Astrocyte (in vitro differentiated cells and primary cell): Measurements from ENCODE around the gene LTC4S. TPM values are rescaled to one million over a fixed set of nuclear protein-coding genes. Genes with fewer than 3 reads are reported as not detected.

Experiments
- DNase-seq: peaks from one replicate; pipeline ENCODE4 v3.0.0-alpha.2; 2010; ENCODE audit warnings: low read depth
- FAIRE-seq: peaks from 2 replicates; lab custom pipeline; 2011; peaks lifted over from hg19 to GRCh38; lab: Jason Lieb, UNC
- H2AFZ ChIP-seq: 2 replicates; pipeline ENCODE4 v1.6.0; 2012; ENCODE audit warnings: low read depth, low read length, inconsistent platforms
- H3K27ac ChIP-seq: 2 replicates; pipeline ENCODE4 v1.5.1; 2011; ENCODE audit warnings: low read depth, low read length, inconsistent platforms
- H3K27me3 ChIP-seq: 2 replicates; pipeline ENCODE4 v1.6.0; 2011; ENCODE audit warnings: low read length, inconsistent platforms; ENCODE audit not compliant: insufficient read depth
- H3K36me3 ChIP-seq: 2 replicates; pipeline ENCODE4 v1.5.1; 2011; ENCODE audit warnings: low read length, inconsistent platforms; ENCODE audit not compliant: insufficient read depth
- H3K4me1 ChIP-seq: 2 replicates; pipeline ENCODE4 v1.5.1; 2011; ENCODE audit warnings: low read length, inconsistent platforms; ENCODE audit not compliant: insufficient read depth
- H3K4me2 ChIP-seq: 2 replicates; pipeline ENCODE4 v1.6.0; 2012; ENCODE audit warnings: low read length, inconsistent platforms
- H3K4me3 ChIP-seq: 2 replicates; pipeline ENCODE4 v1.5.1; 2011; ENCODE audit warnings: low read depth, mild to moderate bottlenecking, low read length, inconsistent platforms; ENCODE audit not compliant: insufficient read depth
- H3K79me2 ChIP-seq: 2 replicates; pipeline ENCODE4 v1.6.0; 2012; ENCODE audit warnings: mild to moderate bottlenecking, low read length, inconsistent platforms; ENCODE audit not compliant: insufficient read depth
- H3K9ac ChIP-seq: 2 replicates; pipeline ENCODE4 v1.6.0; 2012; ENCODE audit warnings: mild to moderate bottlenecking, low read length, inconsistent platforms
- H3K9me3 ChIP-seq: 2 replicates; pipeline ENCODE4 v1.5.1; 2012; ENCODE audit warnings: low read depth, mild to moderate bottlenecking, low read length, inconsistent platforms; ENCODE audit not compliant: insufficient read depth
- H4K20me1 ChIP-seq: 2 replicates; pipeline ENCODE4 v1.6.0; 2012; ENCODE audit warnings: low read length, inconsistent platforms; ENCODE audit not compliant: insufficient read depth
- H3K27ac Mint-ChIP-seq: one replicate; pipeline ENCODE4 v1.8.0; 2021; ENCODE audit warnings: mild to moderate bottlenecking, mixed read lengths; ENCODE audit not compliant: unreplicated experiment
- H3K27me3 Mint-ChIP-seq: one replicate; pipeline ENCODE4 v1.8.0; 2021; ENCODE audit warnings: low read depth, mixed read lengths; ENCODE audit not compliant: unreplicated experiment
- H3K36me3 Mint-ChIP-seq: one replicate; pipeline ENCODE4 v1.8.0; 2021; ENCODE audit warnings: low read depth, mixed read lengths; ENCODE audit not compliant: unreplicated experiment
- H3K4me1 Mint-ChIP-seq: one replicate; pipeline ENCODE4 v1.8.0; 2021; ENCODE audit warnings: low read depth, mixed read lengths; ENCODE audit not compliant: unreplicated experiment
- H3K4me3 Mint-ChIP-seq: one replicate; pipeline ENCODE4 v1.8.0; 2021; ENCODE audit warnings: mild to moderate bottlenecking, moderate library complexity, mixed read lengths; ENCODE audit not compliant: unreplicated experiment
- H3K9me3 Mint-ChIP-seq: one replicate; pipeline ENCODE4 v1.8.0; 2021; ENCODE audit warnings: mild to moderate bottlenecking, mixed read lengths; ENCODE audit not compliant: unreplicated experiment
- CTCF ChIP-seq: IDR thresholded peaks from 2 replicates; pipeline ENCODE4 v1.5.1; 2011; ENCODE audit warnings: low read depth, mild to moderate bottlenecking, inconsistent platforms, low read length, moderate library complexity; ENCODE audit not compliant: insufficient read depth
- EZH2 ChIP-seq: IDR thresholded peaks from 2 replicates; pipeline ENCODE4 v1.6.1; 2012; ENCODE audit warnings: mild to moderate bottlenecking, low read length, inconsistent platforms; ENCODE audit not compliant: insufficient read depth
- total RNA-seq: library from RNA; stranded (reverse); gene quantifications from 2 replicates; pipeline ENCODE4 v1.2.1, GENCODE V29; 2021

LTC4S gene
- total RNA-seq, 1 donor from 2014 or later: 1.3 TPM

GRCh38 chr5:179767496-179768100 lies 26.2 kb upstream of the LTC4S start:
- no peak for TF ChIP-seq EZH2
- no peak for TF ChIP-seq CTCF
- FAIRE-seq (no peak), DNase-seq (no peak)
- peaks cover 53% of the 10 kb centered on the region for H3K4me1 Mint-ChIP-seq
- H3K79me2 ChIP-seq: peaks cover 54% of the 10 kb centered on the region
- H4K20me1 ChIP-seq: peaks cover 37% of the 10 kb centered on the region
- H3K9ac ChIP-seq: no peak overlapping the region
- H3K4me2 ChIP-seq: peak overlapping the region; percentile 80
- no peaks in the 10 kb centered on the region for H3K9me3 Mint-ChIP-seq
- no peak overlapping the region for H3K27ac Mint-ChIP-seq
- peaks cover 19% of the 10 kb centered on the region for H3K36me3 Mint-ChIP-seq
- peaks cover 49% of the 10 kb centered on the region for H3K4me1 ChIP-seq
- H3K27me3 ChIP-seq: no peaks in the 10 kb centered on the region
- no peak overlapping the region for H3K27ac ChIP-seq
- H3K4me3 ChIP-seq: no peak overlapping the region
- H3K36me3 ChIP-seq: peaks cover 21% of the 10 kb centered on the region
- H2AFZ ChIP-seq: no peak overlapping the region
- H3K9me3 ChIP-seq: no peaks in the 10 kb centered on the region
- H3K4me3 Mint-ChIP-seq: peak overlapping the region; percentile 76
- no peaks in the 10 kb centered on the region for H3K27me3 Mint-ChIP-seq

- peaks cover 19% of the 10 kb centered on the region for H3K36me3 Mint-ChIP-seq
- Histone ChIP-seq H3K9me3 (no peaks in the 10 kb centered on the region), H3K9ac (no peak overlapping the region), H3K27ac (no peak overlapping the region), H3K79me2 (peaks cover 53% of the 10 kb centered on the region), H3K36me3 (peaks cover 23% of the 10 kb centered on the region), H3K4me1 (peaks cover 40% of the 10 kb centered on the region), H3K27me3 (no peaks in the 10 kb centered on the region), H2AFZ (no peak overlapping the region), H4K20me1 (peaks cover 30% of the 10 kb centered on the region), H3K4me3 (no peak overlapping the region), H3K4me2 (no peak overlapping the region)
- FAIRE-seq: no peak
- peaks cover 47% of the 10 kb centered on the region for H3K4me1 Mint-ChIP-seq
- no peak for DNase-seq
- H3K9me3 Mint-ChIP-seq: no peaks in the 10 kb centered on the region
- H3K27ac Mint-ChIP-seq: peak overlapping the region; percentile 75
- no peak for TF ChIP-seq CTCF
- TF ChIP-seq EZH2: no peak
- no peak overlapping the region for H3K4me3 Mint-ChIP-seq
- no peaks in the 10 kb centered on the region for H3K27me3 Mint-ChIP-seq
Observed at GRCh38 chr5:179768326-179769085, 25.3 kb upstream of the LTC4S start.

GRCh38 chr5:179769271-179769670 lies 24.5 kb upstream of the LTC4S start:
- H3K79me2 ChIP-seq: peaks cover 45% of the 10 kb centered on the region
- H3K27me3 ChIP-seq: no peaks in the 10 kb centered on the region
- peaks cover 28% of the 10 kb centered on the region for H4K20me1 ChIP-seq
- H3K4me3 ChIP-seq: no peak overlapping the region
- H2AFZ ChIP-seq: no peak overlapping the region
- no peaks in the 10 kb centered on the region for H3K9me3 ChIP-seq
- Mint-ChIP-seq H3K4me3 (no peak overlapping the region), H3K4me1 (peaks cover 40% of the 10 kb centered on the region), H3K27me3 (no peaks in the 10 kb centered on the region), H3K27ac (peak overlapping the region; percentile 69), H3K36me3 (peaks cover 22% of the 10 kb centered on the region), H3K9me3 (no peaks in the 10 kb centered on the region)
- H3K9ac ChIP-seq: no peak overlapping the region
- H3K4me1 ChIP-seq: peaks cover 32% of the 10 kb centered on the region
- TF ChIP-seq CTCF (no peak), EZH2 (no peak)
- H3K4me2 ChIP-seq: no peak overlapping the region
- DNase-seq (no peak), FAIRE-seq (no peak)
- peaks cover 28% of the 10 kb centered on the region for H3K36me3 ChIP-seq
- H3K27ac ChIP-seq: no peak overlapping the region
